SHP77 treated with DMSO at 0.1 percent for 48 hours (cell line): ENCODE data around the gene TWIST2.

Experiments
- DNase-seq: peaks from one replicate; lab custom pipeline; 2025; lab: John Stamatoyannopoulos, UW

The TWIST2 gene

DNA sequence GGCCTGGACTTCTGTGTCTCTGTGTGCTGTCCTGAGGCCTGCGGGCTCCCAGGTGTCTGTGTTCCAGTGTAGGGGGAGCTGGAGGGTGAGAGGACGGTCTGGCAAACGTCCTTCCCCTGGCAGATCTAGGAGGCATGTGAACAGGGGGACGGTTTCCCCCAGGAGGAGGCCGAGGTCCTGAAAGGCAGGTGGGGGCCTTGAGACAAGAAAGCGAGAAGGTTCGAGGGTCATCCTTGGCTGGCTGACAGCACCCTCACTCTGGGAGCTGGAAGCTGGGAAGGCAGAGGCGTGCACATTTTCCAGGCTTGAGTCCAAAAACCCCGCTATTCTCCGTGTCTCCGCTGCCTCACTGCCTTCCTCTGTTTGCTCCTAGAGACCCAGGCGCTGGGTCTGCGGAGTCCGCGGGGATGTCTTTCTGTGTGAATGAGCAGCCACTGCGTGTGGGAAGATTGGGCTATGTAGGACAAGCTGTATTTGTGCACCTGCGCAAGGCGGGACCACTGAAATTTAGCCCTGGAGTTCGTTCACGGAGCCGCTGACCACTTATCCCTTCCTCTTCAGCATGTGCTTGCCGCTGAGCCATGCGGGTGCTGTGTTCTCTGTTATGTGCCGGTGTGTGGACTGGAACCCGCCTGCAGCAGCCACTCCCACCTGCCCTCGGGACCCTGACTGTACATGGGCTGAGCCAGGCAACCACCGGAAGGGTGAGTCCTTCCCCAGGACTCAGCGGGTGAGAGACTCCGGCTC is 43.7 kb downstream of the TWIST2 start:
- DNase-seq, result no peak

DNA sequence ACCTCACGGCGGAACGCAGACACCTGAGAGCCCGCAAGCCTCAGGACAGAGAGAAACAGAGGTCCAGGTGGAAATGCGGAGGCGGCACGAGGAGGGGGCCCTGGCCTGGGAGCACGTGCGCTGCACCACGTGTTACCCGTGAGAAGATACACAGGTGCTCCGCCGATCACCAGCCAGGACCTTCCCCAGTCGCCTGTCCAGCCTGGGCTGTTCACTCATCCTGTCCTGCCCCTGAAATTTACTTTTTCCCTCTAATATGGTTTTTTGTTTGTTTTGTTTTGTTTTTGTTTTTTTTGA is 44.3 kb downstream of the TWIST2 start:
- no peak for DNase-seq

DNA sequence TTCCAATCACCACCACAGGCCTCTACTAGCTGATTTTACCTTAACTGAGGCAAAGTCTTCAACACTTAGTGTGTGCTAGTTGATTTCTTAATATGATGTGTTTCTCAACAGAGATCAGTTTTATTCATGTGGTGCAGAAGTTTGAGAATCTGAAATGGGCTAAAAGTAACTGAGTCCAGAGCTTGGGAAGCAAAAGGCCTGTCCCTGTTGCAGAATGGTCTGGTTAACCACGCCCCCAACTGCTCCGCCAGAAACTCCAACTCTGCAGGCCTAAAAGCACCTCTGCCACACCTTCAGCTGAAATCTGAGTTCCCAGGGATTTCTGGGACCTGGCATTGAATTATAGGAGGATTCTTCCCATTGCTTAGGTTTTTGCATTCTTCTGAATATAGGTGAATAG is 44.9 kb downstream of the TWIST2 start:
- no peak for DNase-seq

DNA sequence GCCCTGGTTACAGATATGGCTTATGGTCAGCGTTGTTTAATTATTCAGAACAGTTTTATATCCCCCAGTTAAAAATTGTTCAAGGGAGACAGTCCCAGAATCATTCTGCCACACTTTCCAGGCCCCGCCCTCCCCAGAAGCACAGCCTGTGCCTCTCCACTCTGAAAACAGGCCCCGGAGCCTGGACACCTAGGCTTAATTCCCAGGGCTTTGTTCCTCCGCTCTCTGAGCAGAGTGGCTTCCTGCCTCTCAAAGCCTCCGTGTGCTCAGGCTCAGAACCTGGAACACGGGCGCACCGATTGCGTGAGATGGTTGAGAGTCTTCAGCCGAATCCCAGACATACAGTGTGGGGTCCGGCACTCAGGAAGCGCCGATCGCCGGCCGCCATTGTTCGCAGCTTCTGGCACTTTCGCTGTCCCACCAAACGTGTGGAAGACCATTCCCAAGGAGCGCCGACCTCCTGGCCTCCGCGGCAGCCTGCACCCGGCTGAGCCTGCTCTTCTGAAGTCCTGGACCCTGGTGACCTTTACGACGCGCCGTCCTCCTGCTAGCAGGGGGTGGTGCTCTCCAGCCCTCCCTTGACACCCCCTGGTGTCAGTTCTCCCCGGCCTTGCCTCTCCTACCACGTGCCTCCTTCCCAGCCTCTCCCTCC is 45.6 kb downstream of the TWIST2 start:
- DNase-seq, result no peak

DNA sequence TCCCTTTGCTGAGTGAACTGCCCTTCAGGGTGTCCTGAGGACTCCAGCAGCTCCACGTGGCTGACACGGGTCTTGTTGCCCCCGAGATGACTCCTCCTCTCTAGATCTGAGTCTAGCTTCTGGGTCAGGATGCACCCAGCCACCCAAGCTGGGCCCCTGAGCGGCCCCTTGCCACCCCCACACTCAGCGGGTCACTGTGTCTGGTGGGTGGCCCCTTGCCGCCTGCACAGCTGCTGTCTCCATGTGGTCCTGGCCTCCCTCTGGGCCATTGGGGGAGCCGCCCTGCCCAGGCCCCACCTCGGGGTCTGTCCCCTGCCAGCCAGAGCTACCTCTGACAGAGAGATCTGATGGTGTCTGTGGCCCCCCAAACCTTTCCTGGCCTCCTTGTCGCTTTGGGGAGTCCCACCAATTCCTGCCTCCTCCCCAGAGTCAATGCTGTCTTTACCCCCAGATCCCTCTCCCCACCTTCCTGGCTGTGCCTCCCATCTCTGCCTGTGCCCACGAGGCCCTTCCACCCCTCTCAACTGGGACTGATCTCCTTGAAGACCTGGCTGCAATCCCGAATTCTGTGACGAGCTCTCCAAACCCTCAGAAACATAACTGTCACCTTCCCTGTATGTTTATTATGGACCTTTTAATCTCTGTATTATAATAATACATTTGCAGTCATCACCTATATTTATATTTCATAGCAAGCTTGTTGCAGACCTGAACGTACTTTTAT is 46.5 kb downstream of the TWIST2 start:
- DNase-seq, result no peak

DNA sequence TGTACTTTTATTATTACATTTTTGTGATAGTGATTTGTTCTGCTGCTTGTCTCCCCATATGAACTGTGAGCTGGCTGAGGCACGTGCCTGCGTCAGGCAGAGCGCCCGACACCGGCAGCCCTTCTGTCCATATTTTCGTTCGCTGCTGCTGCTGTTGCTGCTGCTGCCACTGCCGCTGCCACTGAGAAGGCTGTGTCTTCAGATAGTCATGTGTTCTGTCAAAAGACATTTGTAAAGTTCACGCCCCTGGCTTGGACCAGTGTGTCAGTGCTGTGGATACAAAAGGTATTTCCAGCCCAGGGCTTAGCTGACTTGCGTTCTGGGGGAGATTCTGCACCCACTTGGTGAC is 47.0 kb downstream of the TWIST2 start:
- DNase-seq, result no peak

DNA sequence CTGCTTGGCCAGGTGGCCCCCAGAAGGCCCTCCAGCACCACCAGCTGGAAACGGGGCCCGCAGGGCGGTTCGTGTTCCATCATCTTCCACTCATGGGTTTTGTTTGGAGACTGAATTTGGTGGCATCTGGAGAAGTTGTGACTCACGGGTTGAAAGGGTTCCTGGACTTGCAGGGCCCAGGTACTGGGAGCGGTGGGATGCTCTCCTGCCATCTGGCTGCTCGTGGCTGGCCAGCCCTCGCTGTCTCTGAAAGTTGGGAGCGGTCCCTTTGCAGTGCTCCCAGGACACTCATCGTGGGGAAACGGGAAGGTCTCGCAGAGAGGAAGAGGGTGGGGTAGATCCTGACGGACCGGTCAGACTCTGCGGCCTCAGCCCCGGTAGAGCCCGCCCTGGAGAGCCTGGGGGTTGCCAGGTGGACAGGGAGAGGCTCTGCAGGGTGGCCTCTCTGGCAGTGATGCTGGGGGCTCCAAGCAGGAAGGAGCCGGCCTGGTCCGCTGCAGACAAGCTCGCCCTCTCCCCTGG is 47.5 kb downstream of the TWIST2 start:
- no peak for DNase-seq

DNA sequence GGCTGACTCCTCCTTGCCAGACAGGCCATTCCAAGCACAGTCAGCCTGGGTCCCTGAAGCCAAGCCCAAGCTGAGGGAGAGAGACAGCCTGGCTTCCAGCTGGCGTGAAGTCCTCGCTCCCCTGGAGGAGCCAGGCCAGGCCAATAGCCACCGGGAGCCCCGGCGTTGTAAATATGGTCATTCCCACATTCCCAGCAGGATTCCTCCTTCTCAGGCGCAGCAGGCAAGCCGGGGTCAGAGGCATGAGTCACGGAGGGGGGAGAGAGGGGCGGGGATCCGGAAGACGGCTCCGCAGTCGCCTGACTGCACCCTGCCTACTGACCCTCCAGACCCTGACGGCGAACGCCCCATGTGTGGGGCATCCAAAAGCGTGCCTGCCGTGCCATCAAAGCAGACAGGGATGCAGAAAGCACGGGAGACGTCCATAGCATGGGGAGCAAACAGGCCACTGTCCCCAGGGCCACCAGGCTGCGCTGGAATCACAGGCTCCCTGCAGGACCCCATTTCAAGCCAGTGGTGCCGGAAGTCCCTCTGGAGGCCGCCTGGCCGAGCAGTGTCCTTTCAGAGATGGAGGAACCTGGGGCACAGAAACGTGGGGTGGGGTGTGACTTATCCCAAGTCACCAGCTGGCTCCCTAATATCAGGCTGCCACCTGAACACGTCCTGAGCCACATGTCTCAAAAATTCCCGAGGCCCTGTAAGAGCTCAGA is 48.2 kb downstream of the TWIST2 start:
- no peak for DNase-seq

DNA sequence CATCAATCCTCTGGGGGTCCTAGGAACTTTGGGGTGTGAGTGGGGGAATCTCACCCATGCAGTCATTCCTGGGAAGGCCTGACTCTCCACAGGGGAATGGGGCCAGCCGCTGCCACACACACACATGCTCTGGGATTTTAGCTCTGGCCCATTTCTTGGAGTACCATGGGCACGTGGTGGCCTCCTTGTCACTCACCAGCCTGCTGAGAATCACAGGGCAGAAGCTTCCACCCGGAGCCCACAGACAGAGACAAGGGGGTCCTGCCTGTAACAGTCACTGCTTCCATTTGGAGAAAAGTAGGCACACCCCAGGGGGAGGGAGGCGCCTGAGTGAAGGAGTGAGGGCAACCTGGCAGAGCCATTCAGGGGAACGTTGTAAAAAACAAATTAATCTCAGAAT is 48.8 kb downstream of the TWIST2 start:
- no peak for DNase-seq

DNA sequence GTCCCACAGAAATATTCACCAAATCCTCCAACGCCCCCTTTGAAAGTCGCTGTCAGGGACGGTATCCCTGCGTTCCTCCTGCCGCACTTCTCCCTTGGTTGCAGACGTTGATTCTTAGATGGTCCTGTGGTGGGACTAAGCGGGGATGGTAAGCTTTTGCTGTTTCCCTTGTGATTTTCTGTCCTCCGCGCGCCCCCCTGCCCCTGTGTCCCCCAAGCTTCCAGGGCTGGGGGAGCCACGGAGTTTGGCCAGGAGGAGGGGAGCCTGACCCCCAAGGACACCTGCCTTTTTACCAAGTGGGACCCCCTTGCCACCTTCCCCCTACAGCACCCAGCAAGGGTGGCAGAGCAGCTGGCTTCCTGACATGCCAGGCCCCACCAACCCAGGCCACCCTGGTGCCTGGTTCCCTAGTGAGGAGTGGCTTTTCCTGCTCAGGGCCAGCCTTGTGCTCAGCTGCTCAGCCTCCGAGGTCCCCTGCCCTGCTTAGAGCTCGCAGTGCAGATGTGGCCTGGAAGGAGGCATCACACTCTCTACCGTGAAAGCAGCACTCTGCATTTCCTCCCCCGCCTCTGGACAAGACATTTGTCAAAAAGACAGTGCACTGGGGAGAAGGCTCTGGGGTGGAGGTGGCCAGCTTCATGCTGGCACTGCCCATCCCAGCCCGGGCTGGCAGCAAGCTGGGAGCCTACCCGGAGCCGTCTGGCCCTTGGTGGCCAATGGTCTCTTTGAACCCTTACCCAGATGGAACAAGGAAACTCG is 49.4 kb downstream of the TWIST2 start:
- no peak for DNase-seq

DNA sequence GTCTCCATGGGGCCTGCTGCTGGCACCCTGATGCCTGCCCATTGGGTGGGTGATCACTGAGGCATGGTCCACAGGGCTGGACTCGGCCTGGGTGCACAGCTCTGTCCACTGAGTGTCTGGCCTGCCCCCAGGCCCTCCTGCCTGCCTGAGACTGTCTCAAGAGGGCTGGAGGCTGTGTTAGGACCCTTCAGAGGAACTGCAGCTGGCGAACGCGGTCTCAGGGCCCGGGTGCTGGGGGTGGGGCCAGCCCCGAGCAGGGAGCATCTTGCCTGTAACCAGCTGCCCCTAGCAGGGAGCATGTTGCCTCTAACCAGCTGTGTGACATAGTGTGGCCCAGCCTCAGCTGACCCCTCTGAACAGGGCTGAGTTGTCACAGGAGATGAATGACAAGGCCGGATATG is 50.0 kb downstream of the TWIST2 start:
- DNase-seq, result no peak

DNA sequence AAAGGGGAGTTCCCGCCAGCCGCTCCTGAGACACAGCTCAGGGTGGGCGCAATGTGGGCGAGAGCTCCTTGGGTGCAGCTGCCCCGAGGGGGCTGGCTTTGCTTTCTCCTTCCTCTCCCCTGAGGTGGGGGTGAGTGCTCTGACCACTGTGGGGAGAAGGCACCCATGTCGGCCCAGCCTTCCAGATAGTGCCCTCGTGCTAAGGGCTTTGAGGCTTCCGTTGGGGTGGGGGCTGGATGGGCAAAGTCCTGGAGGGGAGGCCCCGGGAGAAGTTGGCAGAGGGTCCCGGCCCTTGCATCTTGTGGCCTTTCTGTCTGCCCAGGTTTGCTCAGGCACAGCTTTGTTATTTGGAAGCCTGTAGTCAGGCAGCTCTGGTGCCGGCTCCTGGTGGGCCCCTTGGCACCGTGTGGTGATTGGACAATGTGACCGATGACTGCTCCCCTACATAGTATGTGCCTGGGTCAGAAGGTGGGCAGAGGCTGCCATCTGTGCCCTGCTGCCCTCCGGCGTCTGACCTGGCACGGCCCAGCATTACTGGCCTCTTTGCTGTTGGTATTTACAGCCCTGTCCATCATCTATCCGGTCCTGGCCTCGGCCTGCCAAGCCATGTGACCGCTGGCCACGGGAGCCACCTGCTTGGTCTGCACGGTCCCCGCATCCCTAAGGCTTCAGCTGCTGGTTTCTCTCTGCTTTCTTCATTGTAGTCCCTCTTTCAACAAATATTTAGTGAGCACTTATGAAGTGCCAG is 50.8 kb downstream of the TWIST2 start:
- no peak for DNase-seq

DNA sequence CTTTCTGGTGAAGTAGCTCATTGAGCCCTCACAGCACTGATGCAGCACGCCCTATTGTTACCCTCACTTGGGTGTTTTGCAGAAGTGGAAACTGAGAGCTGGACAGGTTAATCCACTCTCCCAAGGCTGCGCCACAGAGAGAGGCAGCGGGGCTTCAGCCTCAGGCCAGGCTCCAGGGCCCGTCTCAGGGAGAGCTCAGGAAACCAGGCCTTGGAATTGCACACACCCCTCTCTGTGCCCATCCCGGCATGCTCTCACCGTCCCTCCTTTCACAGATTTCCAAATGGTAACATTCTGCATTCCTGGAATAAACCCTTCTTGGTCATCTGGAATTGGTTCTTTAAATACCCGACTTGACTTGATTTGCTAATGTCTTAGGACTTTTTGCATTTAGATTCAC is 51.5 kb downstream of the TWIST2 start:
- no peak for DNase-seq

DNA sequence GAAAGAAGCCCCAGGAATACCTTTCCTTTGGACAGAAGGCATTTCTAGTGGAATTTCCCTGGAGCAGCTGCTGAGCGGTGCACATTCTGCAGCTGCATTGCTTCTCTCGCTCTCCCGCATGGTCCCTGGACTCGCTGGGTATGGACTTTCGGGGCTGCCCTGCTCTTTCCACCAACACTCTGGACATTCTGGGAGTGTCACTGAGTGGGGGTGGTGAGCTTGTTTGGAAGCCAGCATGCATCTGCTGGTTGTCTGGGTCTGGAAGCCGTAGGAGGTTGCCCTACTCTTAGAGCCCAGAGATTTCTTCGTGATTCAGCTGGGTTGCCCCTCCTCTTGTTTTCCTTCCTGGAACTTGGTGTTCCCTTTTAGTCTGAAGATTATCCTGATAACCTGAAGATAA is 52.6 kb downstream of the TWIST2 start:
- DNase-seq, result no peak

DNA sequence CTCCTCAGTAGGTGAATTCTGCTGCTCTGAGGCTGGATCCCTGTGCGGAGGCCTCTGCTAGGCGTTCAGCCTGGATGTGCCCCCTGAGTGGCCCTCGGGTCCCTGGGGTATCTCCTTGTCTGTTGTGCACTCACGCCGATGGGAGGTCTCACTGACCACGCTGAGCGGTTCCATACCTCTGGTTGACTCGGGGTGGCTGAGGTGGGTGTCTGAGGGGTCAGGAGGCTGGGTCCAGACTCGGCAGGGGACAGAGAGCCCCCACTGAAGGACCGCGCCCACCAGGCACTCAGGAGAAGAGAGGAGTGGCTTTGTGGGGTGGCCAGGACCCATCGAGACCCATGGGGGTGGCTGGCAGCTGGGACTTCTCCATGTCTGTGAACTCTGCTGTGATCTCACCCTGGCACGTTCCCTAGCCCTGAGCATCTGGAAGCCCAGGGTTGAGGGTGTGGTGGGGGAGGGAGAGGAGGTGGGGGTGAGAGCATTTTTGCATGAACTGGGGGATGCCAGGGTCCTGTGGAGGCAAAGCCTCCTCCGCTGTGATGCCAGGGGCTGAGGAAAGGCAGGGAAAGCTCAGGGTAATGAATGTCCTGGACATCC is 53.7 kb downstream of the TWIST2 start:
- no peak for DNase-seq

DNA sequence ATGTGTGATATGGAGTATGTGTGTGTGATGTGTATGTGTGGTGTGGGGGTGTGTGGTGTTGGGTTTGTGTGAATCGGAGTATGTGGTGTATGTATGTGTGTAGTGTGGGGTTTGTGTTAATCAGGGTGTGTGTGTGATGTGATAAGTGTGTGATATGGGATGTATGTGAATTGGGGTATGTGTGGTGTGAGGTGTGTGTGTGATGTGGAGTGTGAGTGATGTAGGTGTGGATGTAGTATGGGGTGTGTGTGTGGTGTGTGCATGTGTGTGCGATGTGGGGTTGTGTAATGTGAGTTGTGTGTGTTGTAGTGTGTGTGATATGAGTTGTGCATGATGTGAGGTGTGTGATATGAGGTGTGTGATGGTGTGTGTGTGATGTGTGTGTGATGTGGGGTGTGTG is 54.4 kb downstream of the TWIST2 start:
- DNase-seq, result no peak

DNA sequence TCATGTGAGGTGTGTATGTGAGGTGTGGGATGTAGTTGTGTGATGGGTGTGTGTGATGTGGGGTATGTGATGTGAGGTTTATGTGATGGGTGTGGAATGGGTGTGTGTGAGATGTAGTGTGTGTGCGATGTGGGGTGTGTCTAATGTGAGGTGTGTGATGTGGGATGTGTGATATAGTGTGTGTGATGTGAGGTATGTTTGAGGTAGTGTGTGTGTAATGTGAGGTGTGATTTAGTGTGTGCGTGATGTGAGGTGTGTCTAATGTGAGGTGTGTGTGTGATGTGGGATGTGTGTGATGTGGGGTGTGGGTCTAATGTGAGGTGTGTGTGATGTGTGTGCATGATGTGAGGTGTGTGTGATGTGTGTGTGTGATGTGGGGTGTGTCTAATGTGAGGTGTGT is 55.3 kb downstream of the TWIST2 start:
- DNase-seq, result no peak

DNA sequence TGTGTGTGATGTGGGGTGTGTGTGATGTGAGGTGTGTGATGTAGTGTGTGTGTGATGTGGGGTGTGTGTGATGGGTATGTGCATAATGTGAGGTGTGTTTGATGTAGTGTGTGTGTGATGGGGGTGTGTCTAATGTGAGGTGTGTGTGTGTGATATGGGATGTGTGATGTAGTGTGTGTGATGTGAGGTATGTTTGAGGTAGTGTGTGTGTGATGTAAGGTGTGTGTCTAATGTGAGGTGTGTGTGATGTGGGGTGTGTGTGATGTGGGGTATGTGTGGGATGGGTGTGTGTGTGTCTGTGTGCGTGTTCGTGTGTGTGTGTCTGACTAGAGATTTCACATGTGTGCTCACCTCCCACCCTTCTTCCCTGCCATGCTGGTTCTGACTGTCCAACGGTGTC is 56.3 kb downstream of the TWIST2 start:
- no peak for DNase-seq

DNA sequence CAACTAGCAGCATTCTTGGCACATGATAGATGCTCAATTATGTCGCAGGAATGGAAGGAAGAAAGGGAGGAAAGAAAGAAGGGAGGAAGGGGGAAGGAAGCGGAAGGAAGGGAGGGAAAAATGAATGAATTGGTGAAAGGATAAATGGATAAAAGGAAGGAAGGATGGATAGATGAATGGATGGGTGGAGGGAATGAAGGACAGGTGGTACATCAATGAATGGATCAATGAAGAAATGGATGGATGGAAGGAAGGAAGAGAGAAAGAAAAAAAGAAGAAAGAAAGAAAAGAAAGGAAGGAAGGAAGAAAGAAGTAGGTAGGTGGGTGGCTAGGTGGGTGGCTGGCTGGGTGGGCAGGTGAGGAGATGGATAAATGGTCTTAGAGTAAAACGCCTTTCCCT is 56.8 kb downstream of the TWIST2 start:
- DNase-seq, result no peak

DNA sequence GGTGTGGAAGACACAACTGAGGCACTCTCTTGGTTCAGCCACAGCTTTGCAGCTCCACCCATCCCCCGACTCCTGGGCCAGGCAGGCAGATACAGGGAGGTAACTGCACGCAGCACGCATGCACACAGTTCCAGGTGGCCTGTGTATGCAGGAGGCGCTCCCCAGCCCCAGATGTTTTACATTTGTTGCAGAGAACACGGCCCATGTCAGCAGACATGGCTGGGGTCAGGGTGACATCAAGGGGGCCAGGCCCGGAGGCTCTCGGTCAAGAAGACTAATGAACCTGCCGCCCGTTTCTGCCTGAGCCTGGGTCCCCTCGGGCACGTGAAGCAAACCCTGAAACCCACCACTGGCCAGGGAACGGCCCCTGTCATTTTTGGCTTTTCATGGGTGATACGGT is 57.3 kb downstream of the TWIST2 start:
- DNase-seq, result no peak

DNA sequence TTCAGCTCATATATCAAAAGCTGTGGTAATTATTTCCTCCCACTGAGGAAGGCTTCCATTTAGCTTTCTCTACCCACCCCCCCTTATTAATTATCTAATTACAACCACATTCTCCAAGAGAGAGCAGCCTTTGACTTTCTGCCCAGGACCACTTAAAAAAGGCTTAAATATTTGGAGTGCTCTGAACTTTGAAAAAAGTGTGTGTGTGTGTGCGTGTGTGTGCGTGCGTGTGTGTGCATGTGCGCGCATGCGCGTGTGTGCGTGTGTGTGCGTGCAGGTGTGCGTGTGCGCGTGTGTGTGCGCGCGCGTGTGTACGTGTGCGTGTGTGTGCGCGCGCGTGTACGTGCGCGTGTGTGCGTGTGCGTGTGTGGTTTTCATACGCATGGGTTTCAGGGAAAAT is 57.8 kb downstream of the TWIST2 start:
- no peak for DNase-seq
